PFSK-1 (cell line): Measurements from ENCODE around the gene MBNL1.

ENCODE experiments used
- FOXP2 ChIP-seq: optimal IDR thresholded peaks from 2 replicates; pipeline ENCODE3; 2011; ENCODE audit warnings: borderline replicate concordance, control low read depth, inconsistent platforms; ENCODE audit not compliant: insufficient read depth; ENCODE audit errors: extremely low read length, extremely low read depth
- POLR2AphosphoS5 ChIP-seq: IDR thresholded peaks from 2 replicates; pipeline ENCODE4 v1.6.1; 2012; ENCODE audit warnings: low read depth, mild to moderate bottlenecking, control low read depth, low read length, moderate library complexity
- REST ChIP-seq, 2 experiments: IDR thresholded peaks; 2 replicates each; pipeline versions ENCODE4 v1.6.1 to v1.8.0; 2011 to 2012; ENCODE audit warnings: low read depth in 2 of 2, low read length in 2 of 2, control low read depth in 1 of 2, inconsistent platforms in 1 of 2, mild to moderate bottlenecking in 1 of 2, moderate library complexity in 1 of 2; ENCODE audit not compliant: insufficient read depth in 1 of 2
- SIN3A ChIP-seq: IDR thresholded peaks from 2 replicates; pipeline ENCODE4 v1.6.1; 2012; ENCODE audit warnings: mild to moderate bottlenecking, low read length, moderate library complexity, borderline replicate concordance; ENCODE audit not compliant: insufficient read depth
- TAF1 ChIP-seq: IDR thresholded peaks from 2 replicates; pipeline ENCODE4 v1.6.1; 2012; ENCODE audit warnings: low read length, control low read depth, borderline replicate concordance; ENCODE audit not compliant: insufficient read depth

DNA sequence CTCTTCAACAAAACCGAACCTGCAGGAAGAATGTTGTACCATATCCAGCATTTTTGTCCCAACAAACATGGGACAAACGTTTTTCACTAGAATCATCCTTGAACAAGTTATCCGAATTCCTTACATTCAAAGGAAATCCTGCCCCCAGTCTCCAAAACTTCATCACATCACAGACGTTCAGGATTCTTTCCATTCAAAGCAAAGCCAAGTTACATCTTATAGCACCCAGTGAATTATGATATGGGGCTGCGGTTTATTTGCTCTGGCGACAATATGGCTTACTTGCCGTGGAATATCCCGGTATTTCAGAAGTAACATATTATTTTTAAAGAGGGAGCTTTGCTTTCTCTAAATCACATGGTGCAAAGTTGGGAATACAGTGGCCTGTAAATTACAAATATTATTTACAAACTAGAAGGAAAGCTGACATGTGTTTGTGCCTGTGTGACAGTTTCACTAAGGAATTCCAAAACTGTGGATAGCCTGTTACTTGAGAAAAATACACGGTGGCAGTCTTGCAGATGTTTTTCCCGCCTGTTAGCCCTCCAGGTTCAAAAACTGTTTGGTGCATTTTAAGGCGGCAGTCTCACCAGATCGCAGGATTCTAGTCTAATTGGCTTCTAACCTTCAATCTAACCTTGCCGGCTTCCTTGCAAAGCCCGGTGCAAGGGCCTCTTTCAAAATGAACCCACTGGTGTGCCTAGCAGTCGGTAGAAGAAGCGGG lies 736 bp upstream of the MBNL1 start:
- TF ChIP-seq POLR2AphosphoS5 (no peak), REST (IDR thresholded peaks at IDR 0.05; ENCODE audit: insufficient read depth in 1 of 2, low read depth in 2 of 2, low read length in 2 of 2) (no peak), TAF1 (no peak), SIN3A (no peak), FOXP2 (no peak)
